ENCODE measurements around the gene DNM2. TPM values are rescaled to one million over a fixed set of nuclear protein-coding genes. Genes with fewer than 3 reads are reported as not detected.

Gene DNM2
- polyA plus RNA-seq, 2 of the 4 experiments (the other 2 are of a cell fraction), result 32.9 to 58.5 TPM

DNA sequence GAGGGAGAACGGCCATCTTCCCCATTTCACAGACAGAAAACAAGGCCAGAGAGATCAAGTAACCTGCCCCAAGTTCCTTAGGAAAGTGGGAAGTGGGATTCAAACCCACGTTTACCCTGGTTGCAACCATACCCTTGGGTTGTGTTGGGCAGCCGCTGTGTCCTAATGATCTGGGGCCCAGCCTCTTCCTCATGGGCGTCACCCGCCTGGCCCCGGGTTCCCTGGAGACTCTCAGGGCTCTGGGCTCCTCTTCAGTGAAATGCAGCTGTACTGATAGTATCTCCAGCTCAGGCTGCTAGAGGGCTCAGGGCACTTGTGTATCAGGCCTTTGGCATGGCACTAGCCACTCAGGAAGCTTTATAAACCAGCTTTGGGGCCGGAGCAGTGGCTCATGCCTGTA lies 108.4 kb downstream of the DNM2 start:
- no peak for DNase-seq (ENCODE audit: low read depth in 1 of 2, low spot score in 1 of 2)
- FAIRE-seq, result no peak
- WGBS (ENCODE audit: missing lambda C conversion rate), result 92% methylated on average over 6 of the region's 7 CpGs
- Histone ChIP-seq H3K4me2 (no peak overlapping the region), H3K27ac (no peak overlapping the region), H3K4me1 (no peaks in the 10 kb centered on the region), H3K4me3 (no peak overlapping the region), H3K9me3 (no peaks in the 10 kb centered on the region)
- ATAC-seq, result no peak
- TF ChIP-seq RARB (CRISPR knock-in tag; IDR thresholded peaks at IDR 0.05) (no peak), EHMT2 (IDR thresholded peaks at IDR 0.05; ENCODE audit: low read depth) (no peak), CHD4 (IDR thresholded peaks at IDR 0.05; ENCODE audit: borderline replicate concordance) (no peak), ESRRA (IDR thresholded peaks at IDR 0.05; ENCODE audit: borderline replicate concordance, low read length) (no peak), HOXA7 (CRISPR knock-in tag; IDR thresholded peaks at IDR 0.05) (no peak), JUN (IDR thresholded peaks at IDR 0.05) (no peak), RNF2 (IDR thresholded peaks at IDR 0.05; ENCODE audit: borderline replicate concordance, low read depth) (no peak), SMC3 (IDR thresholded peaks at IDR 0.05) (no peak), MAFK (IDR thresholded peaks at IDR 0.05; ENCODE audit: partially characterized antibody) (no peak), FOSB (CRISPR knock-in tag; IDR thresholded peaks at IDR 0.05) (no peak), CBX2 (IDR thresholded peaks at IDR 0.05; ENCODE audit: borderline replicate concordance, low read depth) (no peak), CBX8 (IDR thresholded peaks at IDR 0.05) (no peak), KDM1A (IDR thresholded peaks at IDR 0.05; ENCODE audit: low read depth) (no peak), TP53 (CRISPR knock-in tag; IDR thresholded peaks at IDR 0.05) (no peak)
- TF ChIP-seq, protein P1, sequence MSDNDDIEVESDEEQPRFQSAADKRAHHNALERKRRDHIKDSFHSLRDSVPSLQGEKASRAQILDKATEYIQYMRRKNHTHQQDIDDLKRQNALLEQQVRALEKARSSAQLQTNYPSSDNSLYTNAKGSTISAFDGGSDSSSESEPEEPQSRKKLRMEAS (IDR thresholded peaks at IDR 0.05), result no peak
- TF ChIP-seq, protein P2, sequence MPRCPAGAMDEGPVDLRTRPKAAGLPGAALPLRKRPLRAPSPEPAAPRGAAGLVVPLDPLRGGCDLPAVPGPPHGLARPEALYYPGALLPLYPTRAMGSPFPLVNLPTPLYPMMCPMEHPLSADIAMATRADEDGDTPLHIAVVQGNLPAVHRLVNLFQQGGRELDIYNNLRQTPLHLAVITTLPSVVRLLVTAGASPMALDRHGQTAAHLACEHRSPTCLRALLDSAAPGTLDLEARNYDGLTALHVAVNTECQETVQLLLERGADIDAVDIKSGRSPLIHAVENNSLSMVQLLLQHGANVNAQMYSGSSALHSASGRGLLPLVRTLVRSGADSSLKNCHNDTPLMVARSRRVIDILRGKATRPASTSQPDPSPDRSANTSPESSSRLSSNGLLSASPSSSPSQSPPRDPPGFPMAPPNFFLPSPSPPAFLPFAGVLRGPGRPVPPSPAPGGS (IDR thresholded peaks at IDR 0.05), result no peak
- TF ChIP-seq, protein P3, sequence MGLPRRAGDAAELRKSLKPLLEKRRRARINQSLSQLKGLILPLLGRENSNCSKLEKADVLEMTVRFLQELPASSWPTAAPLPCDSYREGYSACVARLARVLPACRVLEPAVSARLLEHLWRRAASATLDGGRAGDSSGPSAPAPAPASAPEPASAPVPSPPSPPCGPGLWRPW (IDR thresholded peaks at IDR 0.05), result no peak
- TF ChIP-seq, protein P4, sequence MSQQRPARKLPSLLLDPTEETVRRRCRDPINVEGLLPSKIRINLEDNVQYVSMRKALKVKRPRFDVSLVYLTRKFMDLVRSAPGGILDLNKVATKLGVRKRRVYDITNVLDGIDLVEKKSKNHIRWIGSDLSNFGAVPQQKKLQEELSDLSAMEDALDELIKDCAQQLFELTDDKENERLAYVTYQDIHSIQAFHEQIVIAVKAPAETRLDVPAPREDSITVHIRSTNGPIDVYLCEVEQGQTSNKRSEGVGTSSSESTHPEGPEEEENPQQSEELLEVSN (IDR thresholded peaks at IDR 0.05; ENCODE audit: borderline replicate concordance, low read depth), result no peak
- CTCF ChIA-PET, result interaction anchor here (4.7 kb wide), 1 partner anchor 108 kb away, joined by 21 read pairs; the partner anchor contains the start of gene DNM2
- POLR2A ChIA-PET, result no interaction called here

DNA sequence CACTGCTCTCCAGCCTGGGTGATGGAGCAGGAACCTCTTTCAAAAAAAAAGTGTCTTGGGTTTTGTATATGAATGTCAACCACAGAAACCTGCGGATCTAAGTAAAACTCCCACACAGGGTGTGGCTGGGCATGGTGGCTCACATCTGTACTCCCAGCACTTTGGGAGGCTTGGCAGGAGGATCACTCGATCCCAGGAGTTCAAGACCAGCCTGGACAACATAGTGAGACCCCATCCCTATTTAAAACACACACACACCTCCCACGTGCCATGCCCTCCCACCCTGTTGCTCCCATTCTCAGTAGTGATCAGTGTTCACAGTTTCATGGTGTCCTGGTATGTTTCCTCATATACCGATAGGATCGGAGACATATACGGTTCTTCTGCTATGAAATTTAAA lies 109.0 kb downstream of the DNM2 start:
- FAIRE-seq, result no peak
- no peak overlapping the region for H3K4me2 ChIP-seq
- no peak for TF ChIP-seq RCOR1 (IDR thresholded peaks at IDR 0.05; ENCODE audit: low read depth, low read length)
- TF ChIP-seq, protein P5, sequence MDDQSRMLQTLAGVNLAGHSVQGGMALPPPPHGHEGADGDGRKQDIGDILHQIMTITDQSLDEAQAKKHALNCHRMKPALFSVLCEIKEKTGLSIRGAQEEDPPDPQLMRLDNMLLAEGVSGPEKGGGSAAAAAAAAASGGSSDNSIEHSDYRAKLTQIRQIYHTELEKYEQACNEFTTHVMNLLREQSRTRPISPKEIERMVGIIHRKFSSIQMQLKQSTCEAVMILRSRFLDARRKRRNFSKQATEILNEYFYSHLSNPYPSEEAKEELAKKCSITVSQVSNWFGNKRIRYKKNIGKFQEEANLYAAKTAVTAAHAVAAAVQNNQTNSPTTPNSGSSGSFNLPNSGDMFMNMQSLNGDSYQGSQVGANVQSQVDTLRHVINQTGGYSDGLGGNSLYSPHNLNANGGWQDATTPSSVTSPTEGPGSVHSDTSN (IDR thresholded peaks at IDR 0.05), result no peak
- TF ChIP-seq, protein P6, sequence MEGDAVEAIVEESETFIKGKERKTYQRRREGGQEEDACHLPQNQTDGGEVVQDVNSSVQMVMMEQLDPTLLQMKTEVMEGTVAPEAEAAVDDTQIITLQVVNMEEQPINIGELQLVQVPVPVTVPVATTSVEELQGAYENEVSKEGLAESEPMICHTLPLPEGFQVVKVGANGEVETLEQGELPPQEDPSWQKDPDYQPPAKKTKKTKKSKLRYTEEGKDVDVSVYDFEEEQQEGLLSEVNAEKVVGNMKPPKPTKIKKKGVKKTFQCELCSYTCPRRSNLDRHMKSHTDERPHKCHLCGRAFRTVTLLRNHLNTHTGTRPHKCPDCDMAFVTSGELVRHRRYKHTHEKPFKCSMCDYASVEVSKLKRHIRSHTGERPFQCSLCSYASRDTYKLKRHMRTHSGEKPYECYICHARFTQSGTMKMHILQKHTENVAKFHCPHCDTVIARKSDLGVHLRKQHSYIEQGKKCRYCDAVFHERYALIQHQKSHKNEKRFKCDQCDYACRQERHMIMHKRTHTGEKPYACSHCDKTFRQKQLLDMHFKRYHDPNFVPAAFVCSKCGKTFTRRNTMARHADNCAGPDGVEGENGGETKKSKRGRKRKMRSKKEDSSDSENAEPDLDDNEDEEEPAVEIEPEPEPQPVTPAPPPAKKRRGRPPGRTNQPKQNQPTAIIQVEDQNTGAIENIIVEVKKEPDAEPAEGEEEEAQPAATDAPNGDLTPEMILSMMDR (IDR thresholded peaks at IDR 0.05), result no peak
- no peak for TF ChIP-seq BHLHE40 (IDR thresholded peaks at IDR 0.05; ENCODE audit: low read depth, low read length)
- TF ChIP-seq GATA3 (IDR thresholded peaks at IDR 0.05; ENCODE audit: borderline replicate concordance), result no peak
- no peak for TF ChIP-seq KDM1A (IDR thresholded peaks at IDR 0.05; ENCODE audit: low read depth)
- TF ChIP-seq ZNF302 (CRISPR knock-in tag; IDR thresholded peaks at IDR 0.05), result no peak
- TF ChIP-seq CHD2 (IDR thresholded peaks at IDR 0.05; ENCODE audit: low read length, partially characterized antibody), result no peak
- no peak for TF ChIP-seq RNF2 (IDR thresholded peaks at IDR 0.05; ENCODE audit: borderline replicate concordance, low read depth)
- TF ChIP-seq ZSCAN20 (CRISPR knock-in tag; IDR thresholded peaks at IDR 0.05), result no peak
- no peak for TF ChIP-seq SREBF2 (IDR thresholded peaks at IDR 0.05)
- TF ChIP-seq CBX8 (IDR thresholded peaks at IDR 0.05), result no peak
- TF ChIP-seq KDM5A (IDR thresholded peaks at IDR 0.05), result no peak
- WGBS (ENCODE audit: missing lambda C conversion rate), result 91% methylated on average over 6 of the region's 6 CpGs
- CTCF ChIA-PET, result interaction anchor here (0.6 to 4.7 kb wide), 3 partner anchors 37 to 1705 kb away, joined by 3 to 21 read pairs (median 16); partner anchors contain the start of gene DNM2
- no peaks in the 10 kb centered on the region for H3K4me1 ChIP-seq
- H3K9me3 ChIP-seq, result no peaks in the 10 kb centered on the region
- ATAC-seq, result no peak
- POLR2A ChIA-PET, result no interaction called here
- DNase-seq (ENCODE audit: low read depth in 1 of 2, low spot score in 1 of 2), result no peak
- H3K4me3 ChIP-seq, result no peak overlapping the region
- no peak overlapping the region for H3K27ac ChIP-seq
